A673 (cell line): ENCODE data around the gene TMEM213. TPM values are rescaled to one million over a fixed set of nuclear protein-coding genes. Genes with fewer than 3 reads are reported as not detected.

Experiments used
- BruUV-seq: library from RNA; stranded (reverse); fragments of 400-500 nt; replicated peaks from 2 replicates; lab custom pipeline; 2021; lab: Mats Ljungman, UMichigan
- CTCF ChIA-PET: fragments of 300-600 bp; sonication (Branson Sonifier 250); formaldehyde crosslinking; loops from one replicate; lab custom pipeline; 2022; ENCODE audit warnings: antibody characterized with exemption; lab: Charles Lee
- POLR2A ChIA-PET: fragments of 300-600 bp; sonication (Branson Sonifier 250); formaldehyde crosslinking; loops from one replicate; lab custom pipeline; 2022; ENCODE audit warnings: antibody characterized with exemption; ENCODE audit not compliant: low non-redundant PET; lab: Charles Lee
- DNase-seq: peaks from one replicate; pipeline ENCODE4 v3.0.0-alpha.2; 2015; ENCODE audit warnings: low spot score
- H3K27ac ChIP-seq: fragments of 200-600 bp; sonication (generic); 2 replicates; pipeline ENCODE4 v1.5.1; 2016; ENCODE audit warnings: mixed run types, low read depth, mild to moderate bottlenecking, mixed read lengths, antibody characterized with exemption, low read length; ENCODE audit not compliant: poor library complexity, severe bottlenecking
- H3K27me3 ChIP-seq: fragments of 200-600 bp; sonication (generic); replicated peaks from 2 replicates; pipeline ENCODE4 v1.6.1; 2017; ENCODE audit warnings: mixed run types, low read depth, mild to moderate bottlenecking, mixed read lengths, antibody characterized with exemption, low read length; ENCODE audit not compliant: insufficient read depth, poor library complexity
- H3K36me3 ChIP-seq: fragments of 200-600 bp; sonication (generic); 2 replicates; pipeline ENCODE4 v1.6.1; 2016; ENCODE audit warnings: mixed run types, mild to moderate bottlenecking, mixed read lengths, antibody characterized with exemption, low read length; ENCODE audit not compliant: insufficient read depth, poor library complexity, severe bottlenecking
- H3K4me1 ChIP-seq: fragments of 200-600 bp; sonication (generic); 2 replicates; pipeline ENCODE4 v1.6.1; 2017; ENCODE audit warnings: mixed run types, mild to moderate bottlenecking, mixed read lengths, antibody characterized with exemption, low read length; ENCODE audit not compliant: insufficient read depth, poor library complexity, severe bottlenecking
- H3K4me3 ChIP-seq: fragments of 200-600 bp; sonication (generic); 2 replicates; pipeline ENCODE4 v1.5.1; 2016; ENCODE audit warnings: low read depth, mixed run types, mild to moderate bottlenecking, mixed read lengths, low read length; ENCODE audit not compliant: poor library complexity, severe bottlenecking
- H3K9me3 ChIP-seq: fragments of 200-600 bp; sonication (generic); 2 replicates; pipeline ENCODE4 v1.6.1; 2016; ENCODE audit warnings: mixed run types, low read depth, mild to moderate bottlenecking, mixed read lengths, antibody characterized with exemption, low read length; ENCODE audit not compliant: poor library complexity, severe bottlenecking
- CTCF ChIP-seq: fragments of 300-800, 200-600 bp; sonication (generic); conservative IDR thresholded peaks from 2 replicates; pipeline ENCODE4 v1.5.1; 2017; ENCODE audit warnings: low read depth, mild to moderate bottlenecking, antibody characterized with exemption, low read length, moderate library complexity, mixed read lengths
- EZH2 ChIP-seq: fragments of 200-600 bp; sonication (generic); IDR thresholded peaks from 2 replicates; pipeline ENCODE4 v1.6.1; 2017; ENCODE audit warnings: borderline replicate concordance, low read depth, mild to moderate bottlenecking, mixed read lengths, antibody characterized with exemption, low read length; ENCODE audit not compliant: poor library complexity, severe bottlenecking
- intact Hi-C: fragments of 100-400 bp; cut with micrococcal nuclease; formaldehyde crosslinking; loops from one replicate; pipeline ENCODE4 v1.10.0; 2022; ENCODE audit not compliant: unreplicated experiment
- total RNA-seq: library from RNA; stranded (reverse); gene quantifications from 2 replicates; pipeline ENCODE4 v1.2.3, GENCODE V29; 2021

The TMEM213 gene
- total RNA-seq, 1 experiment from 2014 or later: not detected

- DNase-seq: no peak
- Histone ChIP-seq H3K9me3 (no peaks in the 10 kb centered on the region), H3K27ac (no peak overlapping the region), H3K4me1 (peaks cover 7% of the 10 kb centered on the region), H3K4me3 (no peak overlapping the region), H3K27me3 (no peaks in the 10 kb centered on the region), H3K36me3 (no peaks in the 10 kb centered on the region)
- TF ChIP-seq EZH2 (no peak), CTCF (no peak)
- CTCF ChIA-PET: no interaction called here
- BruUV-seq: no TSS peak
- intact Hi-C loops: no loop called here
- POLR2A ChIA-PET: no interaction called here
These were observed 44.3 kb downstream of the TMEM213 start for GRCh38 chr7:138842111-138842510.

- TF ChIP-seq CTCF (no peak), EZH2 (no peak)
- intact Hi-C loops: no loop called here
- BruUV-seq: no TSS peak
- DNase-seq: no peak
- Histone ChIP-seq H3K27me3 (no peaks in the 10 kb centered on the region), H3K27ac (no peak overlapping the region), H3K4me3 (no peak overlapping the region), H3K36me3 (no peaks in the 10 kb centered on the region), H3K9me3 (no peaks in the 10 kb centered on the region), H3K4me1 (no peaks in the 10 kb centered on the region)
- CTCF ChIA-PET: no interaction called here
- POLR2A ChIA-PET: no interaction called here
These were observed 46.1 kb downstream of the TMEM213 start for GRCh38 chr7:138843632-138844580.

DNA sequence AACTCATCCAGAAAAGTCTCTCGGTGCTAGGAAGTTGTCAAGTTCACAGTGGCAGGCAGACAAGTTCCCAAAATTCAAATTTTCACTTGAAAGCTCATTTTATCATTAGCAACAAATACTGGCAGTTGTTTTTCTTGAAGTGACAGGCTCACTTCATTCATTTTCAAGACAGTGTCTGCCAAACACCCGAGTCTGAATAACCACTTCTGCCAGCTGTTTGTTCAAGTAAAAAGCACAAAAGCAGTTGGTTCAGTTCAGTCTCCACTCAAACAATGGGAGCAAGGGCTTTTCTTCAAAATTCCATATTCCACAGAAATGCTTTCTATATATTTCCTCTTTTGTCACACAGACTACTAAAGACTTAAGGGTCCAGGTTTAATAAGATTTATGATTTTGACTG, 47.9 kb downstream of the TMEM213 start:
- BruUV-seq: no TSS peak
- H3K27me3 ChIP-seq: no peaks in the 10 kb centered on the region
- no peaks in the 10 kb centered on the region for H3K4me1 ChIP-seq
- no peak overlapping the region for H3K27ac ChIP-seq
- no peak overlapping the region for H3K4me3 ChIP-seq
- no peaks in the 10 kb centered on the region for H3K9me3 ChIP-seq
- POLR2A ChIA-PET: no interaction called here
- CTCF ChIA-PET: no interaction called here
- no peaks in the 10 kb centered on the region for H3K36me3 ChIP-seq
- TF ChIP-seq CTCF (no peak), EZH2 (no peak)
- intact Hi-C loops: no loop called here
- DNase-seq: no peak
